ENCODE results near the gene NTF4.

Gene NTF4

DNA sequence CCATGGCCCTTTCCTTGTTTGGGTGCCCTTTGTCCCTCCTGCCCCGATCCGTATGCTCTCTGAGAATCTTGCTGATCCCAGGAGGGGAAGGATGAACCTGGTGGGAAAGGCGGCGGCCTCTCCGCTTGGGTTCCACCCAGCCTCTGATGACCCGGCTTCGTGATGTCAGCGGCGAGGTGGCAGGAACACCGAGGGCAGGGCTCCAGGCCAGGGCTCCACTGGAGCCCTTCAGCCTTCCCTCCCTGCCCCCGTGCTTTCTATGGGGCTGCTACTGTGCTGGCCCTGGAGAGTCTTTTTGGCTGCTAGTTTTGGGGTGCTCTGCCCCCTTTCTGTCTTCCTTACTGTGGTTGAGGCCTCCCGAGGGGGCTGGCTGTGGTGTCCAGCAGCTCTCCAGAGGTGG, 37.7 kb upstream of the NTF4 start:
- H3K27me3 ChIP-seq = no peaks in the 10 kb centered on the region
- H3K4me1 ChIP-seq = peaks cover 20% of the 10 kb centered on the region
- TF ChIP-seq, protein P1, sequence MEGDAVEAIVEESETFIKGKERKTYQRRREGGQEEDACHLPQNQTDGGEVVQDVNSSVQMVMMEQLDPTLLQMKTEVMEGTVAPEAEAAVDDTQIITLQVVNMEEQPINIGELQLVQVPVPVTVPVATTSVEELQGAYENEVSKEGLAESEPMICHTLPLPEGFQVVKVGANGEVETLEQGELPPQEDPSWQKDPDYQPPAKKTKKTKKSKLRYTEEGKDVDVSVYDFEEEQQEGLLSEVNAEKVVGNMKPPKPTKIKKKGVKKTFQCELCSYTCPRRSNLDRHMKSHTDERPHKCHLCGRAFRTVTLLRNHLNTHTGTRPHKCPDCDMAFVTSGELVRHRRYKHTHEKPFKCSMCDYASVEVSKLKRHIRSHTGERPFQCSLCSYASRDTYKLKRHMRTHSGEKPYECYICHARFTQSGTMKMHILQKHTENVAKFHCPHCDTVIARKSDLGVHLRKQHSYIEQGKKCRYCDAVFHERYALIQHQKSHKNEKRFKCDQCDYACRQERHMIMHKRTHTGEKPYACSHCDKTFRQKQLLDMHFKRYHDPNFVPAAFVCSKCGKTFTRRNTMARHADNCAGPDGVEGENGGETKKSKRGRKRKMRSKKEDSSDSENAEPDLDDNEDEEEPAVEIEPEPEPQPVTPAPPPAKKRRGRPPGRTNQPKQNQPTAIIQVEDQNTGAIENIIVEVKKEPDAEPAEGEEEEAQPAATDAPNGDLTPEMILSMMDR (IDR thresholded peaks at IDR 0.05; ENCODE audit: low read depth, low read length) = no peak
- DNase-seq = no peak
- H3K4me3 ChIP-seq (ENCODE audit: low read depth, low read length) = no peak overlapping the region
- peaks cover 90% of the 10 kb centered on the region for H3K36me3 ChIP-seq
- no peaks in the 10 kb centered on the region for H3K9me3 ChIP-seq

GRCh38 chr19:49101160-49101559, 36.5 kb upstream of the NTF4 start:
- peaks cover 16% of the 10 kb centered on the region for H3K4me1 ChIP-seq
- TF ChIP-seq, protein P1 (IDR thresholded peaks at IDR 0.05; ENCODE audit: low read depth, low read length) = no peak
- H3K9me3 ChIP-seq = no peaks in the 10 kb centered on the region
- H3K27me3 ChIP-seq = no peaks in the 10 kb centered on the region
- peaks cover 90% of the 10 kb centered on the region for H3K36me3 ChIP-seq
- DNase-seq = no peak
- H3K4me3 ChIP-seq (ENCODE audit: low read depth, low read length) = no peak overlapping the region

- no peak for DNase-seq
- Histone ChIP-seq H3K9me3 (no peaks in the 10 kb centered on the region), H3K27me3 (no peaks in the 10 kb centered on the region), H3K4me3 (ENCODE audit: low read depth, low read length) (no peak overlapping the region), H3K4me1 (peaks cover 5% of the 10 kb centered on the region), H3K36me3 (peaks cover 82% of the 10 kb centered on the region)
- TF ChIP-seq, protein P1 (IDR thresholded peaks at IDR 0.05; ENCODE audit: low read depth, low read length) = no peak
Measured at GRCh38 chr19:49098795-49099194, 34.2 kb upstream of the NTF4 start.

GRCh38 chr19:49097453-49098288, 33.1 kb upstream of the NTF4 start:
- Histone ChIP-seq H3K27me3 (no peaks in the 10 kb centered on the region), H3K9me3 (no peaks in the 10 kb centered on the region), H3K4me3 (ENCODE audit: low read depth, low read length) (no peak overlapping the region), H3K4me1 (no peaks in the 10 kb centered on the region), H3K36me3 (peaks cover 82% of the 10 kb centered on the region)
- peak; percentile 77 for DNase-seq
- TF ChIP-seq, protein P1 (IDR thresholded peaks at IDR 0.05; ENCODE audit: low read depth, low read length) = peak; percentile 99

- no peak for DNase-seq
- no peaks in the 10 kb centered on the region for H3K9me3 ChIP-seq
- TF ChIP-seq, protein P1 (IDR thresholded peaks at IDR 0.05; ENCODE audit: low read depth, low read length) = no peak
- H3K4me3 ChIP-seq (ENCODE audit: low read depth, low read length) = no peak overlapping the region
- H3K27me3 ChIP-seq = no peaks in the 10 kb centered on the region
- no peaks in the 10 kb centered on the region for H3K4me1 ChIP-seq
- peaks cover 89% of the 10 kb centered on the region for H3K36me3 ChIP-seq
Measured at GRCh38 chr19:49094505-49095482, 30.2 kb upstream of the NTF4 start.
